SH-SY5Y (cell line): ENCODE data around the gene NLRP10.

ENCODE experiments used
- GATA2 ChIP-seq: IDR thresholded peaks from 2 replicates; pipeline ENCODE4 v1.6.1; 2011; ENCODE audit warnings: mild to moderate bottlenecking, low read depth, low read length
- GATA3 ChIP-seq: IDR thresholded peaks from 2 replicates; pipeline ENCODE4 v1.6.1; 2011; ENCODE audit warnings: low read depth, mild to moderate bottlenecking, low read length, moderate library complexity

Gene NLRP10

GRCh38 chr11:7955191-7955590, 10.1 kb downstream of the NLRP10 start:
- no peak for TF ChIP-seq GATA3
- TF ChIP-seq GATA2 = no peak

GRCh38 chr11:7949934-7950333, 15.3 kb downstream of the NLRP10 start:
- TF ChIP-seq GATA2 = no peak
- no peak for TF ChIP-seq GATA3

- TF ChIP-seq GATA3 (no peak), GATA2 (no peak)
Measured at GRCh38 chr11:7944123-7944522, 21.1 kb downstream of the NLRP10 start.

- no peak for TF ChIP-seq GATA2
- TF ChIP-seq GATA3 = no peak
Measured at GRCh38 chr11:7941608-7942007, 23.6 kb downstream of the NLRP10 start, which contains the start of gene OR10A3. OR10A3 (minus strand) TSS chr11:7941708; CDS start chr11:7939520, 2,188 bp downstream.

- TF ChIP-seq GATA2 (no peak), GATA3 (no peak)
Measured at GRCh38 chr11:7941146-7941545, 24.1 kb downstream of the NLRP10 start.

- TF ChIP-seq GATA3 (no peak), GATA2 (no peak)
Measured at GRCh38 chr11:7936615-7937014, 28.6 kb downstream of the NLRP10 start.

- TF ChIP-seq GATA3 (no peak), GATA2 (no peak)
Measured at GRCh38 chr11:7931168-7931567, 34.1 kb downstream of the NLRP10 start, which contains the start of gene OR10A6. OR10A6 (minus strand) TSS chr11:7931268; CDS start chr11:7928662, 2,606 bp downstream.

- TF ChIP-seq GATA2 (no peak), GATA3 (no peak)
Measured at GRCh38 chr11:7927635-7928034, 37.6 kb downstream of the NLRP10 start.

- no peak for TF ChIP-seq GATA2
- no peak for TF ChIP-seq GATA3
Measured at GRCh38 chr11:7924536-7924935, 40.7 kb downstream of the NLRP10 start.

- TF ChIP-seq GATA2 (no peak), GATA3 (no peak)
Measured at GRCh38 chr11:7918141-7918540, 47.1 kb downstream of the NLRP10 start.
